Transverse colon (tissue), 4 donors: ENCODE results near the gene AKAP6. TPM values are rescaled to one million over a fixed set of nuclear protein-coding genes. Genes with fewer than 3 reads are reported as not detected.

ENCODE experiments used
- DNase-seq: peaks from one replicate; pipeline ENCODE4 v3.0.0-alpha.2; 2019
- H3K27ac ChIP-seq, 4 donors: fragments of 200-600 bp; sonication (generic); 2 replicates each; pipeline ENCODE4 v1.5.1; 2016 to 2018; ENCODE audit warnings: inconsistent platforms in 4 of 4
- H3K27me3 ChIP-seq: fragments of 200-600 bp; sonication (generic); 2 replicates; pipeline ENCODE4 v1.5.1; 2017; ENCODE audit warnings: inconsistent platforms
- H3K36me3 ChIP-seq, 4 donors: fragments of 200-600 bp; sonication (generic); 2 replicates each; pipeline ENCODE4 v1.5.1; 2017 to 2019; ENCODE audit warnings: inconsistent platforms in 4 of 4
- H3K4me1 ChIP-seq, 4 donors: fragments of 200-600 bp; sonication (generic); 2 replicates each; pipeline ENCODE4 v1.5.1; 2017 to 2020; ENCODE audit warnings: inconsistent platforms in 4 of 4
- H3K4me3 ChIP-seq, 4 donors: fragments of 200-600 bp; sonication (generic); 1 replicate in 1 of 4; 2 replicates in 3 of 4; pipeline versions ENCODE4 v1.5.1 to v1.6.1; 2017 to 2019; ENCODE audit warnings: inconsistent platforms in 4 of 4
- H3K9me3 ChIP-seq, 2 donors: fragments of 200-600 bp; sonication (generic); 2 replicates each; pipeline ENCODE4 v1.5.1; 2017 to 2019; ENCODE audit warnings: inconsistent platforms in 2 of 2
- CTCF ChIP-seq, 5 experiments: fragments of 200-600 bp in 3 of 5; fragments of 450-650 bp in 2 of 5; sonication (generic) in 3 of 5; IDR thresholded peaks; 1 replicate in 2 of 5; 2 replicates in 3 of 5; pipeline ENCODE4 v1.5.1; 2016 to 2017; ENCODE audit warnings: antibody characterized with exemption in 5 of 5, inconsistent platforms in 3 of 5, mild to moderate bottlenecking in 2 of 5, moderate library complexity in 1 of 5
- EP300 ChIP-seq: sonication (generic); formaldehyde crosslinking; IDR thresholded peaks from one replicate; pipeline ENCODE4 v1.6.1; 2017; ENCODE audit warnings: antibody characterized with exemption, low read depth
- POLR2A ChIP-seq: fragments of 450-650 bp; IDR thresholded peaks from one replicate; pipeline ENCODE4 v1.6.1; 2016; ENCODE audit warnings: antibody characterized with exemption, mild to moderate bottlenecking, moderate library complexity
- POLR2AphosphoS5 ChIP-seq, 3 donors: sonication (generic); formaldehyde crosslinking; IDR thresholded peaks; one replicate each; pipeline ENCODE4 v1.6.1; 2016; ENCODE audit warnings: antibody characterized with exemption in 3 of 3
- WGBS, 2 donors: methylation state at CpG; one replicate each; pipeline ENCODE4 v1.1.5; 2018; ENCODE audit warnings: low coverage in 1 of 2; 5-methylcytosine and 5-hydroxymethylcytosine counted together
- in situ Hi-C, 4 donors: fragments of 200-750 bp; cut with MboI; loops; one replicate each; pipeline versions ENCODE4 v1.15.0 to v1.15.1; 2017; ENCODE audit warnings: low sequenced_read_pairs in 3 of 4, low pct_ligation_motif_present in 1 of 4, low pct_unique_long_range_greater_than_20kb in 1 of 4
- intact Hi-C: fragments of 100-400 bp; cut with DNase I; formaldehyde crosslinking; loops from one replicate; pipeline ENCODE4 v1.15.1; 2023; ENCODE audit warnings: low total_unique reads
- total RNA-seq, 4 donors: library from RNA; depleted of rRNA; stranded (reverse); fragments of >200 nt; gene quantifications; one replicate each; pipeline ENCODE4 v1.1.0, GENCODE V29; 2016

The AKAP6 gene
- total RNA-seq, 4 donors from 2014 or later = 6.3 to 16.7 (median 9.7) TPM

DNA sequence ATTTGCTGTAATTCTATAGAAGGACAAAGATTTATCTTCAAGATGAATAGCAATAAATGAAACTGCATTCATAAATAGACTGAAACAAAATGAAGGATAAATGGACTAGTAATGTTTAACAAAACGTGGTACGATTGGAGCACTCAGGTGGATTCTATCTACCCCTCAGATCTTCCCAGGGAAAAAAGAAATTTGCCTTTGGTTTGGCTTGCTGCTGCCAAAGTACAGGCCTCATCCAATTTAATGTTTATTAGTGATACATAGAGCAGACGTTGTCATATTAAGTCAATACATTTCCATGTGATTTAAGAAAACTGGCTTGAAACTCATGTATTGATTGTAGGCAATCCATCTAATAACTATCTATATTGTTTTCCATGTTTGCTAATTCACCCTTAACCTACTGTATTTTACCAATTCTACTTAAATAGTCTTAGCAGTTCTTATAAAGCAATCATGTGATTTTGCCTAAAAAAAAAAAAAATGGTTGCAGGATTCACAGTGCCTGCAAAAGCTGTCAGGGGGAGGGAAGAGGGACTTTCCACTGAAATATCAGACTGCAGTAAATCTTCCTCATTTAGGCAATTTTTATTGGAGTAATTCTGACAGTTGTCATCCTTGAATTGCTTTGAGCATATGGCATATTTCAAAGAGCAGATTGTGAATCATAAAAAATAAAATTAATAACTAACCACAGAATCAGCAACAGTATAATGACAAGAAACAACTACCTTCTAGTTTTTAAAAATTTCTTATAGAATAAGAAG lies 367.4 kb downstream of the AKAP6 start:
- H3K36me3 ChIP-seq = no peaks in the 10 kb centered on the region
- no peak overlapping the region for H3K27ac ChIP-seq
- peaks cover 0 to 6% (median 0%) of the 10 kb centered on the region in 4 donors for H3K4me1 ChIP-seq
- no peak for TF ChIP-seq POLR2A
- no peak for TF ChIP-seq EP300
- TF ChIP-seq CTCF (IDR thresholded peaks at IDR 0.05) = no peak
- TF ChIP-seq POLR2AphosphoS5 (IDR thresholded peaks at IDR 0.05) = no peak
- no peak for DNase-seq
- H3K27me3 ChIP-seq = no peaks in the 10 kb centered on the region
- intact Hi-C loops = no loop called here
- H3K4me3 ChIP-seq = no peak overlapping the region
- no peaks in the 10 kb centered on the region for H3K9me3 ChIP-seq
- in situ Hi-C loops = no loop called here
- WGBS, 2 donors = 79 to 90% methylated on average over 3 of the region's 3 CpGs

DNA sequence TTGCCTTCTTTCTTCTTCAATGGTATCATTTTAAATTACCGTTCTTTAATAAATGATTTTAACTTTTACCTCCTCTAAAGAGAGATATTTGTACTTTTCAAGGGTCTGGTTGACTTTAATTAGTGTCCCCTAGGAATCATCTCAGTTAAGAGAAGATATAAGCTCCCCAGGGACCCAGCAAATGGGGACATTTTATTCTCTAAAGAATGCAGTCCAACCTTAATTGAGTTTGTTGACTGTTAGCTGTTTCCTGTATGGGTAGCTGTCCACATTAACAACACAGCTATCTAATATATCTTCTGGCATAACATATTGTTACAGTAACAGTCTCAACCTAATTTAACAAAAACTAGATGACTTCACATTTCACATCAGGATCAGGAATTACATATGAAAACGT lies 368.0 kb downstream of the AKAP6 start:
- intact Hi-C loops (no loop called here), in situ Hi-C loops (no loop called here)
- DNase-seq = no peak
- H3K36me3 ChIP-seq = no peaks in the 10 kb centered on the region
- H3K27ac ChIP-seq = no peak overlapping the region
- 78 to 85% methylated on average over 2 of the region's 2 CpGs for WGBS, 2 donors
- TF ChIP-seq CTCF (IDR thresholded peaks at IDR 0.05) (no peak), POLR2A (no peak), EP300 (no peak), POLR2AphosphoS5 (IDR thresholded peaks at IDR 0.05) (no peak)
- no peak overlapping the region for H3K4me3 ChIP-seq
- H3K9me3 ChIP-seq = no peaks in the 10 kb centered on the region
- H3K4me1 ChIP-seq = peaks cover 0 to 8% (median 0%) of the 10 kb centered on the region in 4 donors
- H3K27me3 ChIP-seq = no peaks in the 10 kb centered on the region

- 83% methylated on average over 1 of the region's 1 CpG; no CpG with 5 or more reads in 1 of the 2 donors for WGBS, 2 donors
- no peak overlapping the region for H3K27ac ChIP-seq
- H3K36me3 ChIP-seq = no peaks in the 10 kb centered on the region
- in situ Hi-C loops (no loop called here), intact Hi-C loops (no loop called here)
- H3K4me1 ChIP-seq = peaks cover 0 to 14% (median 2%) of the 10 kb centered on the region in 4 donors
- no peak for DNase-seq
- TF ChIP-seq CTCF (IDR thresholded peaks at IDR 0.05) = no peak
- no peak for TF ChIP-seq POLR2AphosphoS5 (IDR thresholded peaks at IDR 0.05)
- no peak for TF ChIP-seq EP300
- TF ChIP-seq POLR2A = no peak
- no peak overlapping the region for H3K4me3 ChIP-seq
- no peaks in the 10 kb centered on the region for H3K27me3 ChIP-seq
- H3K9me3 ChIP-seq = no peaks in the 10 kb centered on the region
Measured at GRCh38 chr14:32697704-32698103, 368.6 kb downstream of the AKAP6 start.

GRCh38 chr14:32698831-32699230 lies 369.7 kb downstream of the AKAP6 start:
- no peaks in the 10 kb centered on the region for H3K36me3 ChIP-seq
- H3K27me3 ChIP-seq = no peaks in the 10 kb centered on the region
- in situ Hi-C loops (no loop called here), intact Hi-C loops (no loop called here)
- H3K4me1 ChIP-seq = peaks cover 0 to 26% (median 2%) of the 10 kb centered on the region in 4 donors
- H3K4me3 ChIP-seq = no peak overlapping the region
- no peak for DNase-seq
- no peak for TF ChIP-seq POLR2AphosphoS5 (IDR thresholded peaks at IDR 0.05)
- H3K9me3 ChIP-seq = no peaks in the 10 kb centered on the region
- no peak overlapping the region for H3K27ac ChIP-seq
- 75 to 82% methylated on average over 1 to 2 of the region's 2 CpGs for whole genome bisulfite sequencing, 2 donors
